Sigmoid colon (tissue), 4 donors: ENCODE results near the gene ADAMTS12.

ENCODE experiments used
- CTCF ChIP-seq, 4 experiments: fragments of 450-650 bp in 3 of 4; fragments of 200-600 bp in 1 of 4; IDR thresholded peaks; one replicate each; pipeline ENCODE4 v1.5.1; 2016 to 2019; ENCODE audit warnings: antibody characterized with exemption in 4 of 4, mild to moderate bottlenecking in 3 of 4, moderate library complexity in 2 of 4
- EP300 ChIP-seq, 4 donors: sonication (generic); formaldehyde crosslinking; IDR thresholded peaks; one replicate each; pipeline ENCODE4 v1.6.1; 2017; ENCODE audit warnings: antibody characterized with exemption in 4 of 4
- POLR2A ChIP-seq, 2 donors: fragments of 450-650 bp; IDR thresholded peaks; one replicate each; pipeline ENCODE4 v1.6.1; 2016; ENCODE audit warnings: antibody characterized with exemption in 2 of 2, mild to moderate bottlenecking in 2 of 2, moderate library complexity in 2 of 2
- POLR2AphosphoS5 ChIP-seq, 4 donors: sonication (generic); formaldehyde crosslinking; IDR thresholded peaks; one replicate each; pipeline ENCODE4 v1.6.1; 2017; ENCODE audit warnings: antibody characterized with exemption in 4 of 4

GRCh38 chr5:33491941-33492340 is 399.8 kb downstream of the ADAMTS12 start:
- no peak for TF ChIP-seq CTCF (IDR thresholded peaks at IDR 0.05)
- no peak for TF ChIP-seq POLR2A (IDR thresholded peaks at IDR 0.05)
- TF ChIP-seq POLR2AphosphoS5 (IDR thresholded peaks at IDR 0.05), result no peak
- no peak for TF ChIP-seq EP300 (IDR thresholded peaks at IDR 0.05)
